GM19372 (cell line): ENCODE measurements around the gene PTCHD4.
"Not testable (repeated sequence)": the region's sequence is repeated elsewhere in the genome, so short reads cannot be mapped to it uniquely, and the experiment has no call there.

Source experiments
- ATAC-seq: cut with Tn5 transposase; IDR thresholded peaks from one replicate; pipeline ENCODE4 v1.9.1; 2021; ENCODE audit warnings: mild to moderate bottlenecking, low read depth, moderate library complexity; ENCODE audit not compliant: unreplicated experiment

Gene PTCHD4

GRCh38 chr6:48111143-48111506, at the start of gene PTCHD4:
PTCHD4 (minus strand) TSS chr6:48111197; CDS start chr6:48068957, 42,240 bp downstream.
- no peak for ATAC-seq

GRCh38 chr6:48151142-48151541, 40.1 kb upstream of the PTCHD4 start:
- no peak for ATAC-seq

DNA sequence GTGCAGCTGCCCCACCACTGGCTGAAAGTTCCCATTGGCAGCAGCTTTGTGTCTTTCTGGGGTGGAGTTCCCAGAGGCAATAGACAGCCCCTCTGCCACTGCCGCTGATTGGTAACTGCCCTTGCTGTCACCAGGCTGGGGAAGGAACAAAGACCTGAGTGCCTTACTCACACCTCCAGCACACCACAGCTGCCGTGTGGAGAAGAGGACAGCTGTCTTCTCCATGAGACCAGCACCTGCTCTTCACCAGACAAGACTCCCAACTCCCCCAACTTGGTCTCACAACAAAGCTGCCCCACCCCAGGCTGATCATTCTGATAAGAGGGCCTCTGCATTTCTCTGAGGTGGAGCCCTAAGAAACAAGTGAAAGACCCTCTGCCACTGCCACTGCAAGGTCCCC, 39.7 kb upstream of the PTCHD4 start:
- no peak for ATAC-seq

DNA sequence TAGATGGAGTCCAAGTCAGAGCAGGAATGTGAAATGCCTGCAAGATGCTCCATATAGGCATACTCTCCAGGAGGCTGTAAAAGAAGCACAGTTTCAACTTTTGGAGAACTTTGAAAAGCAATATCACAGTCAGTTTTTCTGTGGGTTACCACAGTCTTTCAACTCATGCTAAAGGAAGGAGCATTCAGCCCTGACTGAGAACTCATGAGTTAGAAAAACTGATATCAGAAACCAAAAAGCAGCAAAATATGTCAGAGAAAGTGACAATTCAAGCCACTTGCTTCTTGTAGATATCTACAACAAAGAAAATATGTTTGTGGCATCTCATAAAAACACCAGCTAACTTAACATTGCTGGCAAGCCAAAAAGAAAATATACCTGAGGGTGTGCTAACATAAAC, 36.1 kb upstream of the PTCHD4 start:
- no peak for ATAC-seq

DNA sequence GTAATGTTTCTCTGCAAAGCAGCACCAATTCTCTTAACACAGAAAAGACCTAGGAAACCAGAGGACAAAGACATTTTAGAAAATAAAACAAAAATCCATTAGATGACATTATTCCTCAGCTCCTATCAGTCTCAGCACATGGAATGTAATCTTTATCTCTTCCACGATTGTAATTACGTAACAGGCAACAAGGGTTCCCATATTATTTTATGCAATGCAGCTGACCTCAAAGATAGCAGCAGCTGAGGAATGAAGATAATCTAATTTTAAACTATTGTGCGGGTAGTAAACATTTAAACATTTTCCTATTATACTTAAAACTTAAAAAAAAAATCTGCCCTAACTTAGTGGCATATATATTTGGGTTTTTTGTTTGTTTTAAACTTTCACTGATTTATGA, 33.0 kb upstream of the PTCHD4 start:
- no peak for ATAC-seq

GRCh38 chr6:48141975-48142374, 31.0 kb upstream of the PTCHD4 start:
- ATAC-seq: no peak

- ATAC-seq: no peak
Measured at GRCh38 chr6:48139818-48140614, 29.0 kb upstream of the PTCHD4 start.

- no peak for ATAC-seq
Measured at GRCh38 chr6:48136856-48137255, 25.9 kb upstream of the PTCHD4 start.

GRCh38 chr6:48135323-48136084, 24.5 kb upstream of the PTCHD4 start:
- no peak for ATAC-seq

DNA sequence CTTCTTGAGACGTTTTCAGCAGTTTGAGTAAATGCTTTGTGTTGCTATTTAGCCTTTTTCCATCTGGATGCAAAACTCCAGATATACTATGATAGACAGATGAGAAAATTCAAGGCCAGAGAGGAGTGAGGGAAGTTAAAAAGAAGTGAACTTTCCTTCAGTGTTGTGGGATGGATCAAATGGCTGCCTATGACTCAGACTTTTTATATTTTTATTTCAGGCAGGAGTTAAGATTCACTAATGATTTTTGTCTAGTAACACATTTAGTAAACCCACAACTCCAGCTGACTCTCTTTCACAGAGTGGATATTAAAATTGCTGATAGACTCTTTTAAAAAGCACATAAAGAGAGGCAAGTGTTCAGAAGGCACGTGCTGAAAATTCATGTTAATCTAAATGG, 23.2 kb upstream of the PTCHD4 start:
- ATAC-seq: no peak

DNA sequence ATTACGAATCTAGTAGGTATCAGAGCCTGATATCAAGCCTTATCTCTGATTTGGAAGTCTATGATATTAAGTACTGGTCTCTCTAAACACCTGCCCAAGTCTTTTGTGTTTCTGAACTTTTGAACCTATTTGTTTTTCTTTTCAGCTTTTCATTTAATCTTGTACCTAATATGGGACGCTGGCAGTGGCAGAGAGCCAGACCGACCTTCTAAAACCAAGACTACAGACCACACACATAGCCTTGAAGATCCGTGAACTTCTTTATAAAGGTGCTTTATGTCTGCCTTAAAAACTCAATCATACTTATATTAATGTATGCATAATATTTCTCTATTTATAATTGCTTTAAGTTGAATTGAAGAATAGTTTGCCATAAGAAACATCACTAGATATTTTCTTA, 12.6 kb upstream of the PTCHD4 start:
- no peak for ATAC-seq

- not testable (repeated sequence) for ATAC-seq
Measured at GRCh38 chr6:48121983-48122749, 11.2 kb upstream of the PTCHD4 start.

DNA sequence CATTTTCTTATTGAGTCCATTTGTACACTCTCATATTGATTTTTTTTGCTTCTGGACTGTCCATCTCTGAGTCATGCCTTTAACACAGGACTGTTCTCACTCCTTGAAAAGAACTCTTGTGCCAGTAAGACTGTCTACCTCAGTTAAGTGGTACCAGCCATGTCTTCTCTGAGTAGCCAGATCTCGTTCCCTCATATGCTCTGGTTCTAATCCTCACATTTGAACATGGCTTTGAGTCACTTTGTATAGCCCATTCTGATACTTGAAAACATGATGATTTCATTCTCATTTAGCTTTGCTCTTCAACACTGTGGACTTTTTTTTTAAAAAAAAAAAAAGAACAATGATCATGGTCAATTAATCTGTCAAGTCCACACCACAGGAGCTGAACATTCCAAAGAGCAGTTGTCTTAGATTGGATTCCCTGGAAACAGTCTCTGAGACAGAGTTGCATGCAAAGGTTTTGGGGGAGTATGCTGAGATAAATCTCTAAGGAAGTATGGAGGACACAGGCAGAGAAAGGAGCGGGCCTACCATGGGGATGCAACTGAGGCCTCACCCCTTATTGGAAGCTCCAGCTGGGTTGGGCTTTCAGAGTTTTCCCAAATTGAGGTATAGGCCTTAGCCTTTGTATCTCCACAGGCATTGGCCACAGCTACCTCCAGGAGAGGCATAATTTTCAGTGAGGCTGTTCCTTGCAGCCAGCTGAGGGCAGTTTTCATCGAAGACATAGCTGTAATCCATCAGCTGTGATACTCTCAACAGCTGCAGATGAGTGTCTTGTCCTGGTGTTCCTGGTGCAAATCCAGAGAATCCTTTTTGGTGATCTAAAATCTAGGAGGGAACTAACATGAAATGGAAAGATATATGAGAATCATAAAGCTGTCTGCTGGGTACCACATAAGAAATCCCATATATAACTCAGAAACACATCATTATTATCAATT, 6.0 kb upstream of the PTCHD4 start:
- ATAC-seq: no peak

DNA sequence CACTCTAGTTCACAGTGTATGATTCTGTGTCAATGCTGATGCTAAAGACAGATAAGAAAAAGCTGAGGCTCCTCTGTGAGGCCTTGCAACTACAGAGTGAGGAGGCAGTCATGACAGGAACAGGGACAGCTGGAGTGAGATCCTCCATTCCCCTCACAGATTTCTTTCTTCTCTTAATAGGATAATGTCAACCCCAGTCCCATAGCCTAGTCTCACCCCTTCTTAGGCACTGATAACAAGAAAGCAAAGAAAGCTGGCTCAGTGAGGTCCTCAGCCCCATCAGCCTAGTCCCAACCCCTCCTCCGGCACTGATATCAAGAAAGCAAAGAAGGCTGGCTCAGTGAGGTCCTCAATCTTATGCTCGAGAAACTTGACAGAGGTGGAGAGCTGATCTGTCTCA, 2.1 kb upstream of the PTCHD4 start:
- ATAC-seq: no peak

DNA sequence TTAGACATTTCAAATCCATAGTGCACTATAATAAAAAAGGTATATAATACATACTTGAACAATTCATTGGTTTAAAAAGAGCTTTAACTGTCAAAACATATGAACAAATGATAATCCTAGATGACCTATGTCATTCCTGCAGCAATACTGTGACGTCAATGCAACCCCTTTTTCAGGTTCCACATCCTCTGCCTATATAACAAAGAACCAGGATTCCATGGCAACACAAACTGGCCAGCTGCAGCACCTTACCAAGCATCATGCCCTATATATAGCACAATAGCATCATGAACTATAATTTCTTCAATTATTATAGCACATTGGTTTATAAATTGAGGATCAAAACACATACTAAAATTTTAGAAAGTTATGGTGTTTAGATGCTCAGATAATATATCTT, 578 bp upstream of the PTCHD4 start:
- no peak for ATAC-seq

- ATAC-seq: no peak
Measured at GRCh38 chr6:48110436-48111142, 408 bp downstream of the PTCHD4 start.

DNA sequence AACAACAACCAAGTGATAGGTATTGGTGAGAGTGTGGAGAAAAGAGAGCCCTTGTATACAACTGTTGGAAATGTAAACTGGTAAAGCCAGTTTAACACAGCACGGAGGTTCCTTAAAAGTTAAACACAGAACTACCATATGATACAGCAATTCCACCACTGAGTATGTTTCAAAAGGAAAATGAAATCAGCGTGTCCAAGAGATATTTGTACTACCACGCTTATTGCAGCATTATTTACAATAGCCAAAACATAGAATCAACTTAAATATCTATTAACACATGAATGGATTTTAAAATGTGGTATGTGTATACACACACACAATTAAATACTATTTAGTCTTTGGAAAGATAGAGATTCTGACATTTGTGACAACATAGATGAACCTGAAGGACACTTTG, 1.1 kb downstream of the PTCHD4 start:
- ATAC-seq: no peak

- ATAC-seq: not testable (repeated sequence)
Measured at GRCh38 chr6:48102476-48103195, 8.4 kb downstream of the PTCHD4 start.

DNA sequence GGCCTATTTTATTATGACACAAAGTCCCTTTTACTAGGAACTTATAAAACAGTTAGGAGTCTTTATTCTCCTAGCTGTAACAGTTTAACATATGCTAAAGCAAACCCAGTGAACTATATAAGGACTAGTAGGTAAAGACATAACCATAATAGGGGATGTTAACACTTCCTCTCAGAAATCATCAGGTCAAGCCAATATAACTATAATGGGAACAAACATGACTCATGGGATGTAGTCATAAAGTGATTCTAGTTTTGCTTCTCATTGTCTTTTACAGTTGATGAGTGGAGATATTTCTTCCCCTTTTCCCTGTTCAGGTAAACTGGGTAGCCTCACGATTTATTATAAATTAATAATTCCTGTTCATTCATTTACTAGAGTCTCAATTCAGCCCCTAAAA, 9.7 kb downstream of the PTCHD4 start:
- no peak for ATAC-seq
